ENCODE measurements around the gene GXYLT2. TPM values are rescaled to one million over a fixed set of nuclear protein-coding genes. Genes with fewer than 3 reads are reported as not detected.
A peak's percentile ranks its signal among the peaks of the same experiment; 100 is the strongest.

GXYLT2 gene
- total and polyA plus RNA-seq, 10 of the 15 experiments (the other 5 are each of a cell fraction or from before 2014, with no cell fraction given): 0.27 to 2.6 (median 0.78) TPM

DNA sequence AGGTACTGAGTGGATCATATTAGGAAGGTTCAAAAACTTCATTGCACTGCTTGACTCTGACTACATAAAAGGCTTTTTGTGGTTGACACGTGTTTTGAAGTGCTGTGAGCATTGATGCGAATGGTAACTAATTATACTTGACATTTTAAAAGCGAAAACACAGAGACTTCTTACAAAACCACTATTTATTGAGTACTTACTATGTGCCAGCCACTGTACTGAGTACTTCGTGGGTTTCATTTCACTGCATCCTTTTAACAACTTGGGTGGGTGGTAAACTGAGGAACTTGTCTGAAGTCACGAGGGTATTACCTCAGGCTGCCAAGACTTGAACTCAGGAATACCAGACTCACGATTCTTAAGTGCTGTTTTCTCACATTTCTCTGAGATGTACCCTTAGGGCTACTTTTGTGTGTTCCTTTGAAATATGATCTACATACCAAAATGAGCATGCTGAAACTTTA is 63.4 kb downstream of the GXYLT2 start (continued):
- TF ChIP-seq, protein P1, sequence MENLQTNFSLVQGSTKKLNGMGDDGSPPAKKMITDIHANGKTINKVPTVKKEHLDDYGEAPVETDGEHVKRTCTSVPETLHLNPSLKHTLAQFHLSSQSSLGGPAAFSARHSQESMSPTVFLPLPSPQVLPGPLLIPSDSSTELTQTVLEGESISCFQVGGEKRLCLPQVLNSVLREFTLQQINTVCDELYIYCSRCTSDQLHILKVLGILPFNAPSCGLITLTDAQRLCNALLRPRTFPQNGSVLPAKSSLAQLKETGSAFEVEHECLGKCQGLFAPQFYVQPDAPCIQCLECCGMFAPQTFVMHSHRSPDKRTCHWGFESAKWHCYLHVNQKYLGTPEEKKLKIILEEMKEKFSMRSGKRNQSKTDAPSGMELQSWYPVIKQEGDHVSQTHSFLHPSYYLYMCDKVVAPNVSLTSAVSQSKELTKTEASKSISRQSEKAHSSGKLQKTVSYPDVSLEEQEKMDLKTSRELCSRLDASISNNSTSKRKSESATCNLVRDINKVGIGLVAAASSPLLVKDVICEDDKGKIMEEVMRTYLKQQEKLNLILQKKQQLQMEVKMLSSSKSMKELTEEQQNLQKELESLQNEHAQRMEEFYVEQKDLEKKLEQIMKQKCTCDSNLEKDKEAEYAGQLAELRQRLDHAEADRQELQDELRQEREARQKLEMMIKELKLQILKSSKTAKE (IDR thresholded peaks at IDR 0.05; ENCODE audit: low read depth, poor library complexity, severe bottlenecking): peak; percentile 74
- TF ChIP-seq, protein P2, sequence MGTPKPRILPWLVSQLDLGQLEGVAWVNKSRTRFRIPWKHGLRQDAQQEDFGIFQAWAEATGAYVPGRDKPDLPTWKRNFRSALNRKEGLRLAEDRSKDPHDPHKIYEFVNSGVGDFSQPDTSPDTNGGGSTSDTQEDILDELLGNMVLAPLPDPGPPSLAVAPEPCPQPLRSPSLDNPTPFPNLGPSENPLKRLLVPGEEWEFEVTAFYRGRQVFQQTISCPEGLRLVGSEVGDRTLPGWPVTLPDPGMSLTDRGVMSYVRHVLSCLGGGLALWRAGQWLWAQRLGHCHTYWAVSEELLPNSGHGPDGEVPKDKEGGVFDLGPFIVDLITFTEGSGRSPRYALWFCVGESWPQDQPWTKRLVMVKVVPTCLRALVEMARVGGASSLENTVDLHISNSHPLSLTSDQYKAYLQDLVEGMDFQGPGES (IDR thresholded peaks at IDR 0.05): no peak
- TF ChIP-seq RUNX3 (IDR thresholded peaks at IDR 0.05; ENCODE audit: low read length): peak; percentile 91
- TF ChIP-seq, protein P3, sequence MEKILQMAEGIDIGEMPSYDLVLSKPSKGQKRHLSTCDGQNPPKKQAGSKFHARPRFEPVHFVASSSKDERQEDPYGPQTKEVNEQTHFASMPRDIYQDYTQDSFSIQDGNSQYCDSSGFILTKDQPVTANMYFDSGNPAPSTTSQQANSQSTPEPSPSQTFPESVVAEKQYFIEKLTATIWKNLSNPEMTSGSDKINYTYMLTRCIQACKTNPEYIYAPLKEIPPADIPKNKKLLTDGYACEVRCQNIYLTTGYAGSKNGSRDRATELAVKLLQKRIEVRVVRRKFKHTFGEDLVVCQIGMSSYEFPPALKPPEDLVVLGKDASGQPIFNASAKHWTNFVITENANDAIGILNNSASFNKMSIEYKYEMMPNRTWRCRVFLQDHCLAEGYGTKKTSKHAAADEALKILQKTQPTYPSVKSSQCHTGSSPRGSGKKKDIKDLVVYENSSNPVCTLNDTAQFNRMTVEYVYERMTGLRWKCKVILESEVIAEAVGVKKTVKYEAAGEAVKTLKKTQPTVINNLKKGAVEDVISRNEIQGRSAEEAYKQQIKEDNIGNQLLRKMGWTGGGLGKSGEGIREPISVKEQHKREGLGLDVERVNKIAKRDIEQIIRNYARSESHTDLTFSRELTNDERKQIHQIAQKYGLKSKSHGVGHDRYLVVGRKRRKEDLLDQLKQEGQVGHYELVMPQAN (conservative IDR thresholded peaks at IDR 0.05): no peak
- TF ChIP-seq STAT1 (conservative IDR thresholded peaks at IDR 0.05): no peak
- TF ChIP-seq, protein P4, sequence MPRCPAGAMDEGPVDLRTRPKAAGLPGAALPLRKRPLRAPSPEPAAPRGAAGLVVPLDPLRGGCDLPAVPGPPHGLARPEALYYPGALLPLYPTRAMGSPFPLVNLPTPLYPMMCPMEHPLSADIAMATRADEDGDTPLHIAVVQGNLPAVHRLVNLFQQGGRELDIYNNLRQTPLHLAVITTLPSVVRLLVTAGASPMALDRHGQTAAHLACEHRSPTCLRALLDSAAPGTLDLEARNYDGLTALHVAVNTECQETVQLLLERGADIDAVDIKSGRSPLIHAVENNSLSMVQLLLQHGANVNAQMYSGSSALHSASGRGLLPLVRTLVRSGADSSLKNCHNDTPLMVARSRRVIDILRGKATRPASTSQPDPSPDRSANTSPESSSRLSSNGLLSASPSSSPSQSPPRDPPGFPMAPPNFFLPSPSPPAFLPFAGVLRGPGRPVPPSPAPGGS (IDR thresholded peaks at IDR 0.05; ENCODE audit: borderline replicate concordance, insufficient read depth, low read depth, low read length, poor library complexity, severe bottlenecking): no peak
- no peak for TF ChIP-seq CBFB (IDR thresholded peaks at IDR 0.05; ENCODE audit: low read depth)
- TF ChIP-seq ZNF384 (IDR thresholded peaks at IDR 0.05; ENCODE audit: borderline replicate concordance, low read depth, low read length): no peak
- TF ChIP-seq JUND (IDR thresholded peaks at IDR 0.05; ENCODE audit: low read depth, low read length): no peak
- TF ChIP-seq, protein P5, sequence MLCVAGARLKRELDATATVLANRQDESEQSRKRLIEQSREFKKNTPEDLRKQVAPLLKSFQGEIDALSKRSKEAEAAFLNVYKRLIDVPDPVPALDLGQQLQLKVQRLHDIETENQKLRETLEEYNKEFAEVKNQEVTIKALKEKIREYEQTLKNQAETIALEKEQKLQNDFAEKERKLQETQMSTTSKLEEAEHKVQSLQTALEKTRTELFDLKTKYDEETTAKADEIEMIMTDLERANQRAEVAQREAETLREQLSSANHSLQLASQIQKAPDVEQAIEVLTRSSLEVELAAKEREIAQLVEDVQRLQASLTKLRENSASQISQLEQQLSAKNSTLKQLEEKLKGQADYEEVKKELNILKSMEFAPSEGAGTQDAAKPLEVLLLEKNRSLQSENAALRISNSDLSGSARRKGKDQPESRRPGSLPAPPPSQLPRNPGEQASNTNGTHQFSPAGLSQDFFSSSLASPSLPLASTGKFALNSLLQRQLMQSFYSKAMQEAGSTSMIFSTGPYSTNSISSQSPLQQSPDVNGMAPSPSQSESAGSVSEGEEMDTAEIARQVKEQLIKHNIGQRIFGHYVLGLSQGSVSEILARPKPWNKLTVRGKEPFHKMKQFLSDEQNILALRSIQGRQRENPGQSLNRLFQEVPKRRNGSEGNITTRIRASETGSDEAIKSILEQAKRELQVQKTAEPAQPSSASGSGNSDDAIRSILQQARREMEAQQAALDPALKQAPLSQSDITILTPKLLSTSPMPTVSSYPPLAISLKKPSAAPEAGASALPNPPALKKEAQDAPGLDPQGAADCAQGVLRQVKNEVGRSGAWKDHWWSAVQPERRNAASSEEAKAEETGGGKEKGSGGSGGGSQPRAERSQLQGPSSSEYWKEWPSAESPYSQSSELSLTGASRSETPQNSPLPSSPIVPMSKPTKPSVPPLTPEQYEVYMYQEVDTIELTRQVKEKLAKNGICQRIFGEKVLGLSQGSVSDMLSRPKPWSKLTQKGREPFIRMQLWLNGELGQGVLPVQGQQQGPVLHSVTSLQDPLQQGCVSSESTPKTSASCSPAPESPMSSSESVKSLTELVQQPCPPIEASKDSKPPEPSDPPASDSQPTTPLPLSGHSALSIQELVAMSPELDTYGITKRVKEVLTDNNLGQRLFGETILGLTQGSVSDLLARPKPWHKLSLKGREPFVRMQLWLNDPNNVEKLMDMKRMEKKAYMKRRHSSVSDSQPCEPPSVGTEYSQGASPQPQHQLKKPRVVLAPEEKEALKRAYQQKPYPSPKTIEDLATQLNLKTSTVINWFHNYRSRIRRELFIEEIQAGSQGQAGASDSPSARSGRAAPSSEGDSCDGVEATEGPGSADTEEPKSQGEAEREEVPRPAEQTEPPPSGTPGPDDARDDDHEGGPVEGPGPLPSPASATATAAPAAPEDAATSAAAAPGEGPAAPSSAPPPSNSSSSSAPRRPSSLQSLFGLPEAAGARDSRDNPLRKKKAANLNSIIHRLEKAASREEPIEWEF (IDR thresholded peaks at IDR 0.05; ENCODE audit: insufficient replicate concordance, low read depth, low read length): no peak
- peak; percentile 56; the same call in 1 of the 2 replicates for TF ChIP-seq NFIC (IDR thresholded peaks at IDR 0.05; ENCODE audit: low read depth, low read length)
- TF ChIP-seq, protein P6, sequence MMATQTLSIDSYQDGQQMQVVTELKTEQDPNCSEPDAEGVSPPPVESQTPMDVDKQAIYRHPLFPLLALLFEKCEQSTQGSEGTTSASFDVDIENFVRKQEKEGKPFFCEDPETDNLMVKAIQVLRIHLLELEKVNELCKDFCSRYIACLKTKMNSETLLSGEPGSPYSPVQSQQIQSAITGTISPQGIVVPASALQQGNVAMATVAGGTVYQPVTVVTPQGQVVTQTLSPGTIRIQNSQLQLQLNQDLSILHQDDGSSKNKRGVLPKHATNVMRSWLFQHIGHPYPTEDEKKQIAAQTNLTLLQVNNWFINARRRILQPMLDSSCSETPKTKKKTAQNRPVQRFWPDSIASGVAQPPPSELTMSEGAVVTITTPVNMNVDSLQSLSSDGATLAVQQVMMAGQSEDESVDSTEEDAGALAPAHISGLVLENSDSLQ (IDR thresholded peaks at IDR 0.05): peak; percentile 45; the same call in 1 of the 2 replicates
- no peak for TF ChIP-seq SUPT20H (IDR thresholded peaks at IDR 0.05; ENCODE audit: borderline replicate concordance, control insufficient read depth, low read depth, low read length)
- TF ChIP-seq, protein P7, sequence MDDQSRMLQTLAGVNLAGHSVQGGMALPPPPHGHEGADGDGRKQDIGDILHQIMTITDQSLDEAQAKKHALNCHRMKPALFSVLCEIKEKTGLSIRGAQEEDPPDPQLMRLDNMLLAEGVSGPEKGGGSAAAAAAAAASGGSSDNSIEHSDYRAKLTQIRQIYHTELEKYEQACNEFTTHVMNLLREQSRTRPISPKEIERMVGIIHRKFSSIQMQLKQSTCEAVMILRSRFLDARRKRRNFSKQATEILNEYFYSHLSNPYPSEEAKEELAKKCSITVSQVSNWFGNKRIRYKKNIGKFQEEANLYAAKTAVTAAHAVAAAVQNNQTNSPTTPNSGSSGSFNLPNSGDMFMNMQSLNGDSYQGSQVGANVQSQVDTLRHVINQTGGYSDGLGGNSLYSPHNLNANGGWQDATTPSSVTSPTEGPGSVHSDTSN (IDR thresholded peaks at IDR 0.05; ENCODE audit: insufficient replicate concordance, low read depth, low read length): no peak

Measured in GM12878 (cell line).